Neural progenitor cell (in vitro differentiated cells): ENCODE results near the gene SERGEF. TPM values are rescaled to one million over a fixed set of nuclear protein-coding genes. Genes with fewer than 3 reads are reported as not detected.

Source experiments
- DNase-seq: peaks from one replicate; pipeline ENCODE4 v3.0.0-alpha.2; 2016; ENCODE audit warnings: low spot score
- H2AFZ ChIP-seq: fragments of 200-600 bp; sonication (generic); replicated peaks from 2 replicates; pipeline ENCODE4 v1.6.1; 2016; ENCODE audit warnings: antibody characterized with exemption
- H3F3A ChIP-seq: fragments of 200-600 bp; sonication (generic); 2 replicates; pipeline ENCODE4 v1.6.1; 2016; ENCODE audit warnings: antibody characterized with exemption, low read depth
- H3K27ac ChIP-seq: fragments of 200-600 bp; sonication (generic); 2 replicates; pipeline ENCODE4 v1.5.1; 2016; ENCODE audit warnings: mild to moderate bottlenecking
- H3K27me3 ChIP-seq: fragments of 200-600 bp; sonication (generic); 2 replicates; pipeline ENCODE4 v1.6.1; 2016; ENCODE audit warnings: mild to moderate bottlenecking, moderate library complexity
- H3K36me3 ChIP-seq: fragments of 200-600 bp; sonication (generic); 2 replicates; pipeline ENCODE4 v1.5.1; 2016
- H3K4me1 ChIP-seq: fragments of 200-600 bp; sonication (generic); 2 replicates; pipeline ENCODE4 v1.6.1; 2016; ENCODE audit warnings: mixed run types
- H3K4me2 ChIP-seq: fragments of 200-600 bp; sonication (generic); 2 replicates; pipeline ENCODE4 v1.6.1; 2016
- H3K4me3 ChIP-seq: fragments of 200-600 bp; sonication (generic); 2 replicates; pipeline ENCODE4 v1.5.1; 2016
- H3K79me2 ChIP-seq: fragments of 200-600 bp; sonication (generic); 2 replicates; pipeline ENCODE4 v1.6.1; 2016; ENCODE audit warnings: low read depth
- H3K9ac ChIP-seq: fragments of 200-600 bp; sonication (generic); 2 replicates; pipeline ENCODE4 v1.6.1; 2016
- H3K9me3 ChIP-seq: fragments of 200-600 bp; sonication (generic); 2 replicates; pipeline ENCODE4 v1.5.1; 2016; ENCODE audit warnings: low read depth
- H4K20me1 ChIP-seq: fragments of 200-600 bp; sonication (generic); 2 replicates; pipeline ENCODE4 v1.6.1; 2016; ENCODE audit warnings: low read depth
- H3K27ac Mint-ChIP-seq: 3 replicates; pipeline ENCODE4 v1.8.0; 2021; ENCODE audit warnings: mixed read lengths
- H3K27me3 Mint-ChIP-seq: 2 replicates; pipeline ENCODE4 v1.8.0; 2022; ENCODE audit warnings: low read depth, mild to moderate bottlenecking, inconsistent platforms, moderate library complexity, mixed read lengths; ENCODE audit not compliant: insufficient read depth
- H3K36me3 Mint-ChIP-seq: 3 replicates; pipeline ENCODE4 v1.8.0; 2021; ENCODE audit warnings: mixed read lengths
- H3K4me1 Mint-ChIP-seq: 3 replicates; pipeline ENCODE4 v1.8.0; 2021; ENCODE audit warnings: mixed read lengths
- H3K4me3 Mint-ChIP-seq: 3 replicates; pipeline ENCODE4 v1.8.0; 2021; ENCODE audit warnings: mild to moderate bottlenecking, moderate library complexity, mixed read lengths
- H3K9me3 Mint-ChIP-seq: 3 replicates; pipeline ENCODE4 v1.8.0; 2020; ENCODE audit warnings: mixed read lengths
- CTCF ChIP-seq: fragments of 200-600 bp; sonication (generic); IDR thresholded peaks from 2 replicates; pipeline ENCODE4 v1.5.1; 2017; ENCODE audit warnings: antibody characterized with exemption, mild to moderate bottlenecking
- EZH2 ChIP-seq: fragments of 200-600 bp; sonication (generic); IDR thresholded peaks from 2 replicates; pipeline ENCODE4 v1.6.1; 2017; ENCODE audit warnings: antibody characterized with exemption, mild to moderate bottlenecking, moderate library complexity
- EZH2phosphoT487 ChIP-seq: fragments of 200-600 bp; sonication (generic); IDR thresholded peaks from 2 replicates; pipeline ENCODE4 v1.6.1; 2017; ENCODE audit warnings: antibody characterized with exemption
- total RNA-seq: library from RNA; depleted of rRNA; stranded (reverse); fragments of >200 nt; gene quantifications from 2 replicates; pipeline ENCODE4 v1.2.3, GENCODE V29; 2015; ENCODE audit warnings: low replicate concordance

The SERGEF gene
- total RNA-seq, 1 donor from 2014 or later: 35.1 TPM

- Histone ChIP-seq H3F3A (no peaks in the 10 kb centered on the region), H3K4me2 (peak overlapping the region; percentile 34), H2AFZ (no peak overlapping the region), H3K27me3 (no peaks in the 10 kb centered on the region), H3K4me3 (no peak overlapping the region), H3K79me2 (no peaks in the 10 kb centered on the region), H3K36me3 (no peaks in the 10 kb centered on the region), H3K9me3 (peaks cover 5% of the 10 kb centered on the region), H3K4me1 (peaks cover 27% of the 10 kb centered on the region), H3K27ac (no peak overlapping the region), H4K20me1 (no peaks in the 10 kb centered on the region), H3K9ac (no peak overlapping the region)
- Mint-ChIP-seq H3K27me3 (no peaks in the 10 kb centered on the region), H3K9me3 (no peaks in the 10 kb centered on the region), H3K4me3 (no peak overlapping the region), H3K4me1 (peaks cover 39% of the 10 kb centered on the region), H3K27ac (peak overlapping the region; percentile 18), H3K36me3 (peaks cover 2% of the 10 kb centered on the region)
- peak; percentile 57 for DNase-seq
- TF ChIP-seq CTCF: no peak
- TF ChIP-seq EZH2phosphoT487: no peak
- no peak for TF ChIP-seq EZH2
These were observed 211.7 kb downstream of the SERGEF start for GRCh38 chr11:17801166-17801565.

- Histone ChIP-seq H3K27me3 (no peaks in the 10 kb centered on the region), H4K20me1 (no peaks in the 10 kb centered on the region), H3K4me3 (no peak overlapping the region), H2AFZ (no peak overlapping the region), H3F3A (no peaks in the 10 kb centered on the region), H3K79me2 (no peaks in the 10 kb centered on the region), H3K36me3 (no peaks in the 10 kb centered on the region), H3K4me2 (no peak overlapping the region), H3K9ac (no peak overlapping the region), H3K27ac (no peak overlapping the region), H3K9me3 (peaks cover 5% of the 10 kb centered on the region), H3K4me1 (peaks cover 23% of the 10 kb centered on the region)
- no peaks in the 10 kb centered on the region for H3K27me3 Mint-ChIP-seq
- peaks cover 29% of the 10 kb centered on the region for H3K4me1 Mint-ChIP-seq
- no peak for DNase-seq
- TF ChIP-seq EZH2phosphoT487 (no peak), CTCF (no peak), EZH2 (no peak)
- H3K9me3 Mint-ChIP-seq: no peaks in the 10 kb centered on the region
- H3K4me3 Mint-ChIP-seq: no peak overlapping the region
- peaks cover 2% of the 10 kb centered on the region for H3K36me3 Mint-ChIP-seq
- no peak overlapping the region for H3K27ac Mint-ChIP-seq
These were observed 213.7 kb downstream of the SERGEF start for GRCh38 chr11:17799147-17799546.

- Histone ChIP-seq H3F3A (no peaks in the 10 kb centered on the region), H2AFZ (no peak overlapping the region), H3K79me2 (no peaks in the 10 kb centered on the region), H3K9ac (no peak overlapping the region), H3K4me1 (peaks cover 18% of the 10 kb centered on the region), H4K20me1 (no peaks in the 10 kb centered on the region), H3K9me3 (peaks cover 5% of the 10 kb centered on the region), H3K4me2 (no peak overlapping the region), H3K27me3 (no peaks in the 10 kb centered on the region), H3K4me3 (no peak overlapping the region), H3K27ac (no peak overlapping the region), H3K36me3 (no peaks in the 10 kb centered on the region)
- Mint-ChIP-seq H3K36me3 (peaks cover 2% of the 10 kb centered on the region), H3K27me3 (no peaks in the 10 kb centered on the region), H3K27ac (no peak overlapping the region), H3K9me3 (no peaks in the 10 kb centered on the region), H3K4me1 (peaks cover 25% of the 10 kb centered on the region), H3K4me3 (no peak overlapping the region)
- TF ChIP-seq CTCF (no peak), EZH2 (no peak), EZH2phosphoT487 (no peak)
- no peak for DNase-seq
These were observed 214.1 kb downstream of the SERGEF start for GRCh38 chr11:17798716-17799115.
